Spleen (tissue), 11 donors: Measurements from ENCODE around the gene GOLGA8Q. TPM values are rescaled to one million over a fixed set of nuclear protein-coding genes. Genes with fewer than 3 reads are reported as not detected.
"Not testable (repeated sequence)": the region's sequence is repeated elsewhere in the genome, so short reads cannot be mapped to it uniquely, and the experiment has no call there.

Source experiments
- DNase-seq: peaks from one replicate; pipeline ENCODE4 v3.0.0-alpha.2; 2020
- H3K27ac ChIP-seq, 8 donors: fragments of 200-600 bp; sonication (generic) in 7 of 8; 1 replicate in 4 of 8; 2 replicates in 4 of 8; pipeline versions ENCODE4 v1.5.0 to v1.8.0; 2016 to 2021; ENCODE audit warnings: inconsistent platforms in 4 of 8, mild to moderate bottlenecking in 4 of 8, moderate library complexity in 1 of 8
- H3K27me3 ChIP-seq, 7 donors: fragments of 200-600 bp; sonication (generic) in 6 of 7; replicated peaks in 1 of 7; 1 replicate in 4 of 7; 2 replicates in 3 of 7; pipeline versions ENCODE4 v1.5.0 to v1.8.0; 2016 to 2021; ENCODE audit warnings: inconsistent platforms in 3 of 7, mild to moderate bottlenecking in 1 of 7
- H3K36me3 ChIP-seq, 6 donors: fragments of 200-600 bp; sonication (generic) in 5 of 6; 1 replicate in 4 of 6; 2 replicates in 2 of 6; pipeline versions ENCODE4 v1.5.0 to v1.8.0; 2016 to 2021; ENCODE audit warnings: inconsistent platforms in 2 of 6
- H3K4me1 ChIP-seq, 6 donors: fragments of 200-600 bp; sonication (generic) in 5 of 6; 1 replicate in 3 of 6; 2 replicates in 3 of 6; pipeline versions ENCODE4 v1.5.0 to v1.8.0; 2016 to 2021; ENCODE audit warnings: inconsistent platforms in 3 of 6
- H3K4me3 ChIP-seq, 8 donors: fragments of 200-600 bp; sonication (generic) in 7 of 8; 1 replicate in 4 of 8; 2 replicates in 4 of 8; pipeline versions ENCODE4 v1.5.0 to v1.8.0; 2016 to 2021; ENCODE audit warnings: inconsistent platforms in 4 of 8, mild to moderate bottlenecking in 4 of 8, moderate library complexity in 2 of 8
- H3K9me3 ChIP-seq, 8 donors: fragments of 200-600 bp; sonication (generic) in 7 of 8; 1 replicate in 4 of 8; 2 replicates in 4 of 8; pipeline versions ENCODE4 v1.5.0 to v1.8.0; 2016 to 2021; ENCODE audit warnings: inconsistent platforms in 4 of 8
- CTCF ChIP-seq, 11 experiments: fragments of 200-600 bp in 7 of 11; fragments of 450-650 bp in 4 of 11; sonication (generic) in 4 of 11; IDR thresholded peaks in 8 of 11; conservative IDR thresholded peaks in 3 of 11; 1 replicate in 7 of 11; 2 replicates in 4 of 11; pipeline versions ENCODE4 v1.4.0 to v1.8.0; 2016 to 2021; ENCODE audit warnings: antibody characterized with exemption in 11 of 11, inconsistent platforms in 4 of 11, mild to moderate bottlenecking in 1 of 11
- WGBS, 5 donors: extraction: QIAGEN DNeasy Blood & Tissue Kit in 3 of 5; methylation state at CpG; one replicate each; pipeline versions ENCODE4 v1.1.5 to v1.1.7; 2013 to 2018; 5-methylcytosine and 5-hydroxymethylcytosine counted together
- intact Hi-C: fragments of 100-400 bp; cut with DNase I; formaldehyde crosslinking; loops from one replicate; pipeline ENCODE4 v1.15.0; 2023; ENCODE audit warnings: low total_unique reads
- polyA plus RNA-seq, 3 donors: library from polyadenylated mRNA; stranded (reverse); fragments of 200-250 nt; gene quantifications; one replicate each; pipeline ENCODE4 v1.2.1, GENCODE V29; 2013
- small RNA-seq, 4 donors: library from RNA; depleted of rRNA; stranded (forward); fragments of <200 nt; gene quantifications; one replicate each; pipeline ENCODE3, GENCODE V24; 2016
- total RNA-seq, 7 donors: library from RNA; depleted of rRNA in 3 of 7; stranded (reverse); fragments of >200 nt in 3 of 7; fragmentation: NEBNext Ultra II Directional in 4 of 7; extraction: Animal tissue kit (Norgen Biotek cat#: 25700) in 4 of 7; gene quantifications; one replicate each; pipeline versions ENCODE4 v1.1.0 to v1.2.1, GENCODE V29; 2016 to 2021
- donor health status: healthy with polysubstance abuse.
- donor health status: DM: no; HTN: no; CAD: no; lungs with moderate emphysema.
- donor health status: DM: no; HTN: no; CAD: no.
- donor health status: Bipolar disorder and iron deficiency.
- donor health status: healthy.
- donor health status: DM: no; HTN: no; CAD: no.
- donor health status: DM: yes; HTN: yes; CAD: no.

The GOLGA8Q gene
- total and polyA plus RNA-seq, 10 donors, result 0.06 to 5.2 (median 1.3) TPM; not detected in 1

- H3K9me3 ChIP-seq, H3K27me3 ChIP-seq, H3K36me3 ChIP-seq, intact Hi-C loops, H3K4me3 ChIP-seq, DNase-seq, H3K27ac ChIP-seq, H3K4me1 ChIP-seq: not testable (repeated sequence)
- peak in 7 of 11 experiments; percentile 16 to 48 (median 42) for TF ChIP-seq CTCF (IDR thresholded peaks at IDR 0.05 in 8 of 11, conservative IDR thresholded peaks at IDR 0.05 in 3 of 11)
- WGBS, 5 donors, result 11% methylated on average over 3 of the region's 6 CpGs; no CpG with 5 or more reads in 4 of the 5 donors
Observed at GRCh38 chr15:30566949-30567348, 15.1 kb downstream of the GOLGA8Q start.

GRCh38 chr15:30573012-30573491 is 21.2 kb downstream of the GOLGA8Q start:
- H3K4me1 ChIP-seq, DNase-seq, H3K9me3 ChIP-seq, H3K36me3 ChIP-seq, H3K27ac ChIP-seq, H3K27me3 ChIP-seq, intact Hi-C loops: not testable (repeated sequence)
- WGBS, 5 donors, result no CpG with 5 or more reads among the region's 38 CpGs
- peak overlapping the region in 3 of 8 donors; percentile 26 to 62 (median 34) for H3K4me3 ChIP-seq

- H3K36me3 ChIP-seq, H3K9me3 ChIP-seq, intact Hi-C loops, H3K27me3 ChIP-seq, DNase-seq, H3K27ac ChIP-seq, H3K4me3 ChIP-seq, H3K4me1 ChIP-seq: not testable (repeated sequence)
- WGBS, 5 donors, result no CpG with 5 or more reads among the region's 6 CpGs
Observed at GRCh38 chr15:30579394-30579970, 27.6 kb downstream of the GOLGA8Q start.

GRCh38 chr15:30580716-30581115 is 28.9 kb downstream of the GOLGA8Q start:
- H3K4me3 ChIP-seq, H3K9me3 ChIP-seq, H3K36me3 ChIP-seq, intact Hi-C loops, H3K27ac ChIP-seq, H3K27me3 ChIP-seq, H3K4me1 ChIP-seq, DNase-seq: not testable (repeated sequence)
- WGBS, 5 donors, result no CpG with 5 or more reads among the region's 4 CpGs

GRCh38 chr15:30598953-30599352 is 47.1 kb downstream of the GOLGA8Q start:
- not testable (repeated sequence) for DNase-seq

GRCh38 chr15:30603796-30604195 is 51.9 kb downstream of the GOLGA8Q start, which contains the start of gene GOLGA8H:
GOLGA8H (plus strand) TSS chr15:30604028; CDS start chr15:30604126, 98 bp downstream.
- H3K4me1 ChIP-seq, intact Hi-C loops, H3K4me3 ChIP-seq, H3K27me3 ChIP-seq, H3K27ac ChIP-seq, DNase-seq, H3K9me3 ChIP-seq, H3K36me3 ChIP-seq: not testable (repeated sequence)
- 91 to 96% (median 94%) methylated on average over 3 to 8 of the region's 8 CpGs for WGBS, 5 donors

More at GRCh38 chr15:30598953-30599352, 47.1 kb downstream of the GOLGA8Q start:
- H3K27ac ChIP-seq, H3K9me3 ChIP-seq, H3K4me3 ChIP-seq, H3K36me3 ChIP-seq, H3K4me1 ChIP-seq, H3K27me3 ChIP-seq, intact Hi-C loops: not testable (repeated sequence)
- peak in 6 of 11 experiments; percentile 15 to 48 (median 28) for TF ChIP-seq CTCF (IDR thresholded peaks at IDR 0.05 in 8 of 11, conservative IDR thresholded peaks at IDR 0.05 in 3 of 11)
- 5 to 11% (median 9%) methylated on average over 2 of the region's 2 CpGs for WGBS, 5 donors

Small RNA genes within 50 kb of the gene (small RNA-seq; reads per million reads assigned to genes)
- gene RF00096 (0 reads per million in 4 donors), gene RN7SL796P (0 reads per million in 4 donors)

Other genes starting within 250 kb of the GOLGA8Q start
- gene CHRFAM7A, start 158.5 kb upstream of the GOLGA8Q start, total RNA-seq, result 10 to 100 TPM in 2 of 7 donors, 1 to 10 TPM in 5; 1.3 to 13.3 (median 2.8) TPM
- under 1 TPM; 0.22 to 0.91 (median 0.52) TPM for gene CHRFAM7A, start 158.5 kb upstream of the GOLGA8Q start, polyA plus RNA-seq
- 1 to 10 TPM; 3.3 to 8.9 (median 6.4) TPM for gene GOLGA8R, start 137.8 kb upstream of the GOLGA8Q start, total RNA-seq
- 1 to 10 TPM in 1 of 3 donors, under 1 TPM in 2; 0.21 to 1.2 (median 0.57) TPM for gene GOLGA8R, start 137.8 kb upstream of the GOLGA8Q start, polyA plus RNA-seq
- 1 to 10 TPM in 2 of 7 donors, under 1 TPM in 4, not detected in 1; 0.57 to 2.1 (median 0.87) TPM for gene GOLGA8H, start 52.0 kb downstream of the GOLGA8Q start, total RNA-seq
- gene GOLGA8H, start 52.0 kb downstream of the GOLGA8Q start, polyA plus RNA-seq, result under 1 TPM; 0.06 to 0.32 (median 0.07) TPM